Kidney capillary endothelial cell (primary cell): Measurements from ENCODE around the gene OR6C76.
"Not testable (repeated sequence)": the region's sequence is repeated elsewhere in the genome, so short reads cannot be mapped to it uniquely, and the experiment has no call there.

Experiments used
- DNase-seq: peaks from one replicate; pipeline ENCODE4 v3.0.0-alpha.2; 2018; ENCODE audit warnings: low spot score

OR6C76 gene

DNA sequence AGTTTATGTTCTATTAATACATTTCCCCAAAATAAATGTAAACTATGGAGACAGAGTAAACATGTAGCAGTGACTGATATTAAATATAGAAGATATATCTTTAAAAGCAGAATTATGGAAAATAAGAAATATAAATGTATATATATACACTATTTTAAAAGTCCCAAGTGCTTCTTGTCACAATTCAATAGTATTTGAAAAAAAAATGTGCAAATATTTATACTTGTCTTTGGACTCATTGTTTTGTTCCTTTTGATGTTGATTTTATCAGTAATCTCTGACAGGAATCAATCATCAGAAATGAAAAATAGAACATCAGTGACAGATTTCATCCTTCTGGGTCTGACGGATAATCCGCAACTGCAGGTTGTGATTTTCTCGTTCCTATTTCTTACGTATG lies at the start of gene OR6C76:
Gene OR6C76, plus strand, starts transcription at position 301 of the 400 bp plus-strand sequence. Its CDS starts 0 bp downstream, at position 301.
- DNase-seq = no peak

DNA sequence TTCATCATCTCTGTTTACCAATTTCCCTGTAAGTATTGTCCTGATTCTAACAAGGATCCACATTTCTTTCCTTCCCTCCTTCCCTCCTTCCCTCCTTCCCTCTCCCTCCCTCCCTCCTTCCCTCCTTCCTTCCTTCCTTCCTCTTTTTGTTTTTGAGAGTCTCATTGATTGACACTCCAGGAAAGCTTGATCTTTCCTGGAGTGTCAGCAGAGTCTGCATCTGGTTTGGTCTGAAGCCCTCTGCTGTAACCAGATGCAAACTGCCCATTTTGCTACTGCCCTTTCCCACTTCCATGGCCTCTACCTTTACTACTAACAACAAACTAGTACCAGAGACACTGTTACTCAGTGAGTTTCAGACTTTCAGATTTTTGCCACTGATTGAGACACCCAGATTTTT lies 40.2 kb upstream of the OR6C76 start:
- DNase-seq = no peak

DNA sequence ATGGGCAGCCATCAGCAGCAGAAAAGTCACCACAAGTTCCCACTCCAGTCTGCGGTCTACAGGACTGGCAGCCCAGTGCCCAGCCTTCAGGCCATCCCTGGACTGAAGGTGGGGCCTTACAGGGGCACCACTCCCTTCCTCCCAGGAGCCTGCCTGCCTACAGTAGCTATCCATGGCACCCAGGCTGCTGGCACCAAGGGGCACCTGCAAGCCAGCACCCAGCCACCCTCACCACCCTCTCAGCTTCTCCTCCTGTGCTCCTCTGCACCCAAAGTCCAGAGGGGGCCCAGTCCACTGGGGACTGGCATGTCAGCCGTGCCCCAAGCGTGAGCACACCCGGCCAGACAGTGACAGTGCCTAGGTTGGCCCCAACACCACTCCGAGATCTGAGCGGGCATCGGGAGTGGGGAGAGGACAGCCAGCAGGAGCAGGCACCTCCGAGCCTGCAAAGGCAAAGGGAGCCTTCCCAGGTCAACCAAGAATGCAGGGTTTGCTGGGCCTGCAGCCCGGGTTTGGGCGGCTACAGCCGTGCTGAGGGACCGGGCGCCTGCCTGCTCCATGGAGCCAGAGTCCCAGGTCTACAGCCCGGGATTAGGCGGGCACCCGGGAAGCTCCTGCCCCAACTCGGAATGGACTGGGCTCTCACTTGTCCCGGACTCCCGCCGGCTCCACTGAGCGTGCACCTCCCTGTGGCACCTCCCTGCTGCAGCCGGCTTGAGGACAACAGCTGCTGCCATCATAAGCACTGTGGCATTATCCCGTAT lies 33.8 kb upstream of the OR6C76 start:
- DNase-seq = no peak

DNA sequence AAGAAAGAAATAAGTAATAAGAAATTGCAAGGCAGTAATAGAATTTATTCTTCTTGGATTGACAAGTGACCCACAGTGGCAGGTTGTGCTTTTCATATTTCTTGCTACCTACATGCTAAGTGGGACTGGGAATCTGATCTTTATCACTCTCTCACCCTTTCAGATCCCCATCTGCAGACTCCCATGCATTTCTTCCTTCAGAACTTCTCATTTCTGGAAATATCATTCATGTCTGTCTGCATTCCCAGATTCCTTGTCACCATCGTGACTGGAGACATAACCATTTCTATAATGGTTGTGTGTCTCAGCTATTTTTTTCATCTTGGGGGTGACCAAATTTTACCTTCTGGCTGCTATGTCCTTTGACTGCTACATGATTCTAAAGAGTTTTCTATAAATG lies 29.7 kb upstream of the OR6C76 start:
- DNase-seq = no peak

DNA sequence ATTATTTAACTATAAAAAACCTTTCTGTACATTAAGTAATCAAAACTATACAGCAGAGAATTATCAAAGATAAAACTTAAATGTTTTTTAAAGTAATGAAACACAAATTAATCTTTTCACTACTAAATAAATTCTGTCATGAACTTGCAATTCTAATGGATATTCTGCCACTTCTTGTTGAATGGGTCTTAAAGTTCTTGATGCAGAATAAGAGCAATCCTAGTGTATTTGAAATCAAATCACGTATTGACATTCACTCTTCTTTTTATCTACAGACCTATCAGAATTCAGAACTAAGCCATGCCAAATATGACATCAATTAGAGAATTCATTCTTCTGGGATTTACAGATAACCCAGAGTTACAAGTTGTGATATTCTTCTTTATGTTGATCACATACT lies 25.8 kb upstream of the OR6C76 start, which contains the start of gene OR6C65:
Gene OR6C65, plus strand, starts transcription at position 301 of the 400 bp plus-strand sequence. Its CDS starts 0 bp downstream, at position 301.
- DNase-seq = no peak

DNA sequence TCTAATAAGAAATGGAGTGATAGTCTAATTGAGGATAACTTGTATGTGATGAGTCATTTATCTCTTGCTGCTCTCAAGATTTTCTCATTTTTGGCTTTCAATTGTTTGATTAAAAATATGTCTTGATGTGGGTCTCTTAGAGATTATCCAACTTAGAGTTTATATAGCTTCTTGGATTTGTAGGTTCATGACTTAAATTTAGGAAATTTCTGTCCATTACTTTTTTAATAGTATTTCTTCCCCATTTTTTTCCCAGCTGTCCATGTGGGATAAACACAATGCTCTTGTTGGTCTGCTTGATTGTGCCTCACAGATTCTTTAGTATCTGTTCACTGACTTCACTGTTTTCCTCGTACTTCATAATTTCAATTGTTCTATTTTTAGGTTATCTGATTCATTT lies 18.2 kb upstream of the OR6C76 start:
- peak; percentile 25 for DNase-seq

DNA sequence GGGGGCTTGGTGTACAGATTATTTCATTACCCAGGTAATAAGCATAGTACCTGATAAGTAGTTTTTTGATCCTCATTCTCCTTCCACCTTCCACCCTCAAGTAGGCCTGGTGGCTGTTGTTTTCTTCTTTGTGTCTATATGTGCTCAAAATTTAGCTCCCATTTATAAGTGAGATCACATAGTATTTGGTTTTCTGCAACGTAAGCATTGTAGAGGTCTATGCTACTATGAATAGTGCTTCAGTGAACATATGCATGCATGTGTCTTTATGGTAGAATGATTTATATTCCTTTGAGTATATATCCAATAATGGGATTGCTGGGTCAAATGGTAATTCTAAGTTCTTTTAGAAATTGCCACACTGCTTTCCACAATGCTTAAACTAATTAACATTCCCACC lies 16.9 kb upstream of the OR6C76 start:
- not testable (repeated sequence) for DNase-seq

DNA sequence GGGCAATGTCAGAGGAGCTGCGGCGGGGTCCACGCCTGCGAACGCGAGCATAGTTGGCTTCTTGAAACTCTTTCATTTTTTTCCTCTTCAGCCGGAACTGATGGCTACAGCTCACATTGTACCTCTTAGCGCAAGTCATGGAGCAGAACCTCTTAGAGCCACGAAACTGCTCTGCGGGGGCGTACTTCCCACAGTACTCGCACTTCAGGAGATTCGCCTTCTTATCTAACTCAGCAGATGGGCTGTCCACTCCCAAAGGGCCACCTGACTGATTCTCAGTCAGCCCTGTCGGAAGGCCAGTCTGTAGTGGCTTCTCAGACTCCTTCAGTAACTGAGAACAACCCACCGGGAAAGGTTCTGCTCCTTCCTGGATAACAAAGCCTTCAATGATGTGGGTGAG lies 13.9 kb upstream of the OR6C76 start:
- DNase-seq = not testable (repeated sequence)

DNA sequence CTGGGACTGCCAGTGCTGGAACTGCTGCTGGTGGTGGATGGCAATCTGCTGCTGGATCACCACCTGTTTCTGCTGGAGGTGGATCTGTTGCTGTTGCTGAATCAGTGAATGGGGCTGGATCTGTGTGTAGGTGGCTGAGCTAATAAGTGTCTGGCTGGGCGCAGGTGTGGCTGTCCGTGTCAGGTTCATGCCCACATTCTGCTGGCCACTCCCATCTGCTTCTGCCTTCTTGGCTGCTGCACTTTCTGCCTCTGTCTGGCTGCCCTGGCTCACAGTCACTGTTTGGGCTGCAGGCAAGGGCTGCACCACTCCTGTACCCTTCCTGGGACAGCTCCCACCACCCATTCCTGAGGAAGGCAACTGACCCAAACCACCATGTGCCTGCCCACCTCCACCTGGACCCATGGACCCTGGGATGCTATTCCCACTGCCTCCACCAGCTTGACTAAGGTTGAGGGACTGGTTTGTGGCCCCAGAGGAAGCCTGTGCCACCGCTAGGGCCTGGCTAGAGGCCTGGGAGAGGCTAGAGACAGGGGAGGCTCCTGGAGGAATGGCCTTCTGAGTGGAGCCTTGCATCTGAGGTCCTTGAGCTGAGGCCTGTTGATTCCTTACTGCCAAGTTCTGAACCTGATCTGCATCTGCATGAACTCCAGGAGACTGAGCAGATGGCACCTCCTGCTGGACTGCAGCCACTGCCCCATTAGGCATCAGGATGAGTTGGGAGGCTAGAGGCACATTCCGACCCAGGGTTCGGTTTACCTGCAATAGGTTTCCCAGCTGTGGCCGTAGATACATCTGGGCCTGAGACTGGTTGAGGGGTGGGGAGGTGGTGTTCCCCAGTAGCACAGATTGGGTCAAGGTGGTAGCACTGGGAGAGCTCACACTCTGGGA lies 12.3 kb upstream of the OR6C76 start:
- DNase-seq = not testable (repeated sequence)

DNA sequence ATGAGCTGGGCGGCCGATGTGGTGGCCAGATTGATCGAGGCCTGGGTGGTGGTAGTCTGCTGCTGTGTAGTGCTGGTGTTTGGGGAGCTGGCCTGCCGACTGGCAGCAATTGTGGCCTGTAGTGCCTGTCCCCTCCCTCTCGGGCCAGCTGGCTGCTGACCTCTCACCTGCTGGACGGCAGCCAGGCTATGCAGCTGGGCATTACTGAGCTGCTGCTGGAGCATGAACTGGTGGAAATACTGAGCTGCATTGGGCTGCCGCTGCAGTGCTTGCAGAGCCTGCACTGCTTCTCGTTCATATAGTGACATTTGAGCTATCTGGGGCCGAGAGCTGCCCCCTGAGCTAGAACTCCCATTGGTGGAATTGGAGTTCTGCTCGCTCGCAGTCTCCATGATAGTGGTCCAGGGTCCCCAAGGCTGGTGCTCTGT lies 11.6 kb upstream of the OR6C76 start:
- not testable (repeated sequence) for DNase-seq

DNA sequence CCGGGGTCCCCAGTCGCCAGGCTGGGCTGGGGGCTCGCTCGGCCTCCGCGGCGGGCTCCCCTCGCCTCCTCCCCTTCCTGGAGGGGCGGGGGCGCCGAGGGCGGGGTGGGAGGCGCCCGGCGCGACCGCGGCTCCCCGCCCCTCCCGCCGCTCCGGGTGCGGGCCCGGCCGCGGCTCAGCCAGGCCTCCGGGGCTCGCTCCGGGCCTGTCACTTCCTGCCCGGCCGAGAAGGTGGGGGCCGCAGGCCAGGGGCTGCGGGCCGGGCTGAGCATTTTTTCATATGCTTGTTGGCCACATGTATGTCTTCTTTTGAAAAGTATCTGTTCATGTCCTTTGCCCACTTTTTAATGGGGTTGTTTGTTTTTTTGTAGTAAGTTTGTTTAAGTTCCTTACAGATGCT lies 11.2 kb upstream of the OR6C76 start:
- DNase-seq = not testable (repeated sequence)

DNA sequence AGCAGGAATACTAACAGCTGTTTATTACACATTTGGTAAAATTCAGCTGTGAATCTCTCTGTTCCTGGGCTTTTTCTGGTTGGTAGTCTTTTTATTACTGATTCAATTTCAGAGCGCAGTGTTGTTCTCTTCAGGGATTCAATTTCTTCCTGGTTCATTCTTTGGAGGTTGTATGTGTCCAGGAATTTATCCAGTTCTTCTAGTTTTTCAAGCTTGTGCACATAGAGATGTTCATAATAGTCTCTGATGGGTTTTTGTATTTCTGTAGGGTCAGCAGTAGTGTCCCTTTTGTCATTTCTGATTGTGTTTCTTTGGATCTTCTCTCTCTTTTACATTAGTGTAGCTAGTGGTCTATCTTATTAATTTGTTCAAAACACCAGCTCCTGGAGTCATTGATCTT lies 9.1 kb upstream of the OR6C76 start:
- DNase-seq = no peak

DNA sequence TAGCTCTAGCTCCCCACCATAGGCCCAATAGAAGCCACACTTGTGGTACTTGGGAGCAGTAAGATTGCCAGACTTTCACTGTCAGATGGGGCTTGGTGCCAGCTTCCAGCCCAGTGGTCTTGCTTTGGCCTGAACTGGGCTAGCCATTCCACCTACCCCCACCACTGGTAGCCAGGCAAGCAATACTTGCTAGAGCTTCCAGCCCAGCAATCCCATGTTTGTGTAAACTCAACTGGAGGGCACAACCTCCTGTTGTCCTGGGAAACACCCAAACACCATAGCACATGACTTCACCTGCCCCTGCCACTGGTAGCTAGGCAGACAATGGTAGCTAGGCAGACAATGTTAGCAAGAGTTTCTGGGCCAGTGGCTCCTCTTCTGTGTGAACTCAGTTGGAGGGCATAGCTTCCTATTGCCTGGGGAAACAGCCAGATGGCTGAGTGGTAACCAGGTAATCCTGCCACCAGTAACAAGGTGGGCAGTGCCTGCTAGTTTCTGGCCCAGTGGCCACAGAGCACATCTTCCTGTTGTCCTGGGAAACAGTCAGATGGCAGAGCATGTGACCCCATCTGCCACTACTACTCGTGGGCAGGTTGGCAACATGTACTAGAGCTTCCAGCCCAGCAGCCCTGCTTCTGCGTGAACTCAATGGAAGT lies 5.6 kb upstream of the OR6C76 start:
- DNase-seq = no peak

DNA sequence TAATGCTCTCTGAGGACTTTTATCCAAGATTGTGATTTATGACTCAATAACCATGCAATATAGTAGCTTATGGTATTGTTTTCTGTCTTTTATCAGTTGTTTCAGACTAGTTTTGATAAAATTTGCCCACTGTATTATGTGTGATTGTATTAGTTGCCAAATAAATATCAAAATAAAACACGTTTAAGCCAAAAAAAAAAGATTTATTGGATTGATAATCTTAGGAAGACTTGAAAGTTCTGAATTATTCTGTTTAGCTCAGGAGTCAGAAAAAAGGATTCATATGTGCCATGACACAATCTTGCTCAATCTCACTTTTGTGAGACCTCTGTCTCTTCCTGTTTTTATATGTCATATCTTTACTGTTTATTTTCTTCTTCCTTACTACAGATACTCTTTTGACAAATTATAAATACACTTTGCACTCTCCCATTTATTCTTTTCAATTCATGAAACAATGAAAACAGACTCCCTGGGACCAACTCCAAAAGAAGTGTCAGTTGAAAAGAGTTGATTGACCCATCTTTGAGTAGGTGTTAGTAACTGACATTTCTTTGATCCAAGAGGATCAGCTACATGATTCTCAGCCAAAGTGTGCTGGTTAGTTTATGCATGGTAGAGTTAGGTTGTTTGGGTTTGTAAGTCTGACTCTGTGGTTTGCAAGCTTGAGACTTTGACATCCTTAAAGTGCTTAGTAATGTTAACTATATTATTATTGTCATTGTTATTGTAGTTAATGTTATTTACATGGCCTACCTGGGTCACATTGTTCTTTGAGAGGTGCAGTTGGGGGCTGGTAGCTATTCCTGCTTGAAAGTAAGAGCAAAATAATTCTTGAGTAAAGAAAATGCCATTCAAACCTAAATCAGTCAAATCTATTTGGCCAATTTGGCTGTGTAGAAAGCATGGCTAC lies 2.5 kb downstream of the OR6C76 start:
- DNase-seq = no peak

DNA sequence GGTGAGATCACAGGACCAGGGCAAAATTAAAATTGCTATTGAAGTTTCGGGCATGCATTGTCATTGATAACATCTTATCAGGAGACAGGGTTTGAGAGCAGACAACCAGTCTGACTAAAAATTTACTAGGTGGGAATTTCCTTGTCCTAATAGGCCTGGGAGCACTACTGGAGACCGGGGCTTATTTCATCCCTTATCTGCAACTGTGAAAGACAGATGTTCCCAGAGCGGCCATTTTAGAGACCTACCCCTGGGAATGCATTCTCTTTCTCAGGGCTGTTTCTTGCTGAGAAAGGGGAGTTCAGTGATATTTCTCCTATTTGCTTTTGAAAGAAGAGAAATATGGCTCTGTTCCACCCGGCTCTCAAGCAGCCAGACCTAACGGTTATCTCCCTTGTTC lies 15.2 kb downstream of the OR6C76 start:
- DNase-seq = not testable (repeated sequence)

DNA sequence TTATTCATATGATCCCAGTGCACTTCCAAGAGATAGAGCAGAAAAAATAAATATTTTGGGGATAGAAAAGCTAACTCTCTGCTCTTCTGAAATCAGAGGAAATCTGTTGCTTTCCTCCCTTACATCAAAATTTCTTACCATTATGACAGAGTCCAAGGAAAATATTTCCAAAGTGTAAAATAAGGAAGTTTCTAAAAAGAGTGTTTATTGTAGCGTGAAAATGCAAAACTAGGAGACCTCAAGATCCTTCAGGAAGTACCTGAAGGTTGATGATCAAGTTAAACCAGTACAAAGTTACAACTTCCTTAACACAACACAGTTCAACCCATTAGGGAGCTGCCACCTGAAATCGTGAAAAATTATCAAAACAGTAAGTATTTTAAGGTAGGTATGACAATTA lies 17.7 kb downstream of the OR6C76 start, which contains the start of gene OR6C2:
Gene OR6C2, plus strand, starts transcription at position 301 of the 400 bp plus-strand sequence. CDS start 8,138 bp downstream, outside the sequence.
- DNase-seq = no peak

DNA sequence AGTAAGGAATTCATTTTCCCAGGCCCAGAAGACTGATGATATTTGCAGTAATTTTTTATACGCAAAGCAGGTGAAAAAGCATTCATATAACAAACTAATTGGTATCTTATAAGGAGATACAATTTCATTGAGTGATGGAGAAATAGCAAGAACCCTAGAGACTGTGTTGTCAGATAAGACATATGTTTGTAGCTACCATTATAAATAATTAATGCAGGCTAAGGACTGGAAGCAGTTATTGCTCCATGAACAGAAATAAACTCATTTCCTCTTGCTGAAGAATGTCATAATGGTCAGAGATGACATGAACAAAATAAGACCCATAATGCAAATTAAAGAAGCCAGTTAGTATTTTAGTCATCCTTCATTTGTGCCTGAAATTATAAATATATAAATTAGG lies 19.3 kb downstream of the OR6C76 start:
- no peak for DNase-seq

DNA sequence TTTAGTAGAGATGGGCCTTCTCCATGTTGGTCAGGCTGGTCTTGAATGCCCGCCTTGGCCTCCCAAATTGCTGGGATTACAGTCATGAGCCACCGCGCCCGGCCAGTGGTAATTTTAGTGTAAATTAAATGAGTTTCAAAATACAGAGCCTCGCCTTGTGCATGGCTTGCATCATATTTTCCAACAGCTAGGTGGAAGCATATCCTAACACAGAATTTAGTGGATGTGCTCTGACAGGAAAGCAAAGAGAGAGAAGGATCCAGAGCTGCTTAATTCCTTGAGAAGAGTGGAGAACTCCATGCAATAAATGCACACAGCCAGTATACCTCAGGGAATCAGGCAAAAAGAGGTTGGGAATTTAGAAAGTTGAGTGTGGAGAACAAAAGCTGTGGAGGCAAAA lies 20.3 kb downstream of the OR6C76 start:
- no peak for DNase-seq

DNA sequence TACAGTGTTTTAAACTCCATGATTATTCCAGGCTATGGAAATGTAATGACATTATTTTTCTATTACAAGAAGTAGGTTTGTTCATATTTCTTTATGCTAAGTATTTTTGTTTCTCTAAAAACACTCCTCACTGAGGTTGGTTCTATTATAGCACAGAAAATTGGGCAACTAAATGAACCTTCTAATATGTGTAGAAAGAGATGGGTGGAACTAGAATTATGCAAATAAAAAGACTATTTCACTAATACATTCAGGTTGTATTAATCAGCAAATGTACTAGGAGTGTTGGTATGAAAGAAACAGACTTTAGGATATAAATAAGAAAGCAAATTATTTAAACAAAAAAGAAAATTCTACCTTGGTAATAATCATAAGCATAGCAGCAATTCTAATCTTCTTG lies 22.8 kb downstream of the OR6C76 start:
- DNase-seq = no peak

DNA sequence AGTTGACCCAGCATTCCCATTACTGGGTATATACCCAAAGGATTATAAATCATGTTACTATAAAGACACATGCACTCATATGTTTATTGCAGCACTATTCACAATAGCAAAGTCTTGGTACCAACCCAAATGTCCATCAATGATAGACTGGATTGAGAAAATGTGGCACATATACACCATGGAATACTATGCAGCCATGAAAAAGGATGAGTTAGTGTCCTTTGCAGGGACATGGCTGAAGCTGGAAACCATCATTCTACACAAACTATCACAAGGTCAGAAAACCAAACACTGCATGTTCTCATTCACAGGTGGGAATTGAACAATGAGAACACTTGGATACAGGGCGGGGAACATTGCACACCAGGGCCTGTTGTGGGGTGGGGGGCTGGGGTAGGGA lies 38.9 kb downstream of the OR6C76 start:
- DNase-seq = not testable (repeated sequence)

DNA sequence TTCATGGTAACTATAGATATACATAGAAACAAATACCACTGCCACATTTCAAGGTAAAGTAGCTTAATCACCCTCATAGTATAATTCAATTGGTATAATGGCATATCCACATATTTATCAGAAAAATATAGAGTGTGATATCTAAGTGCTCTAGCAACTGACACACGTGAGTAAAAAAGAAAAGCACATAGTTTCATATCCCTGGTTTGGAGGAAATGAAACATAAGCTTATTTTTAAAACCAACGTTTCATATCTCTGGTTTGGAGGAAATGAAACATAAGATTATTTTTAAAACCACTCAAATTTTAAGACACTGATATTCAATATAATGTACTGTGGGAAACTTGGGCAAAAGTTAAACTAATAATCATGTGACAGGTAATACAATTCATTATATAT lies 41.8 kb downstream of the OR6C76 start:
- DNase-seq = no peak
